ENCODE measurements around the gene GRID2.

GRCh38 chr4:93431371-93431770 is 1127.6 kb downstream of the GRID2 start:
- TF ChIP-seq, protein P1, sequence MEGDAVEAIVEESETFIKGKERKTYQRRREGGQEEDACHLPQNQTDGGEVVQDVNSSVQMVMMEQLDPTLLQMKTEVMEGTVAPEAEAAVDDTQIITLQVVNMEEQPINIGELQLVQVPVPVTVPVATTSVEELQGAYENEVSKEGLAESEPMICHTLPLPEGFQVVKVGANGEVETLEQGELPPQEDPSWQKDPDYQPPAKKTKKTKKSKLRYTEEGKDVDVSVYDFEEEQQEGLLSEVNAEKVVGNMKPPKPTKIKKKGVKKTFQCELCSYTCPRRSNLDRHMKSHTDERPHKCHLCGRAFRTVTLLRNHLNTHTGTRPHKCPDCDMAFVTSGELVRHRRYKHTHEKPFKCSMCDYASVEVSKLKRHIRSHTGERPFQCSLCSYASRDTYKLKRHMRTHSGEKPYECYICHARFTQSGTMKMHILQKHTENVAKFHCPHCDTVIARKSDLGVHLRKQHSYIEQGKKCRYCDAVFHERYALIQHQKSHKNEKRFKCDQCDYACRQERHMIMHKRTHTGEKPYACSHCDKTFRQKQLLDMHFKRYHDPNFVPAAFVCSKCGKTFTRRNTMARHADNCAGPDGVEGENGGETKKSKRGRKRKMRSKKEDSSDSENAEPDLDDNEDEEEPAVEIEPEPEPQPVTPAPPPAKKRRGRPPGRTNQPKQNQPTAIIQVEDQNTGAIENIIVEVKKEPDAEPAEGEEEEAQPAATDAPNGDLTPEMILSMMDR (IDR thresholded peaks at IDR 0.05): no peak
- TF ChIP-seq EZH2phosphoT487 (IDR thresholded peaks at IDR 0.05): no peak
- no peak for TF ChIP-seq EZH2 (IDR thresholded peaks at IDR 0.05)
